Stimulated activated CD8-positive, alpha-beta memory T cell treated with anti-CD3 and anti-CD28 coated beads, Interleukin-4, amount 100 ng/mL, for 24 hours (primary cell): ENCODE results near the gene PRKAB1.
A peak's percentile ranks its signal among the peaks of the same experiment; 100 is the strongest.
"Not testable (repeated sequence)": the region's sequence is repeated elsewhere in the genome, so short reads cannot be mapped to it uniquely, and the experiment has no call there.

Experiments
- DNase-seq: peaks from one replicate; pipeline ENCODE4 v3.0.0-alpha.2; 2020; ENCODE audit warnings: low read depth

PRKAB1 gene

GRCh38 chr12:119667577-119668323, at the start of gene PRKAB1:
Gene PRKAB1 (plus strand): TSS chr12:119668133. CDS start chr12:119668245, 112 bp downstream.
- peak; percentile 92 for DNase-seq

- not testable (repeated sequence) for DNase-seq
Measured at GRCh38 chr12:119618328-119618896, 49.5 kb upstream of the PRKAB1 start.

- DNase-seq = no peak
Measured at GRCh38 chr12:119620490-119620889, 47.4 kb upstream of the PRKAB1 start.

GRCh38 chr12:119621878-119622277, 46.1 kb upstream of the PRKAB1 start:
- DNase-seq = no peak

GRCh38 chr12:119624966-119625365, 43.0 kb upstream of the PRKAB1 start:
- no peak for DNase-seq

- DNase-seq = no peak
Measured at GRCh38 chr12:119627019-119627643, 40.8 kb upstream of the PRKAB1 start.

GRCh38 chr12:119627686-119628085, 40.2 kb upstream of the PRKAB1 start:
- DNase-seq = no peak

GRCh38 chr12:119630223-119630780, 37.6 kb upstream of the PRKAB1 start:
- DNase-seq = no peak

- no peak for DNase-seq
Measured at GRCh38 chr12:119630962-119631550, 36.9 kb upstream of the PRKAB1 start.

GRCh38 chr12:119631930-119632678, 35.8 kb upstream of the PRKAB1 start:
- DNase-seq = no peak

GRCh38 chr12:119634743-119635142, 33.2 kb upstream of the PRKAB1 start:
- no peak for DNase-seq

GRCh38 chr12:119642986-119643385, 24.9 kb upstream of the PRKAB1 start:
- DNase-seq = no peak

- no peak for DNase-seq
Measured at GRCh38 chr12:119644930-119645329, 23.0 kb upstream of the PRKAB1 start.

- no peak for DNase-seq
Measured at GRCh38 chr12:119645535-119646059, 22.3 kb upstream of the PRKAB1 start.

- no peak for DNase-seq
Measured at GRCh38 chr12:119649202-119649808, 18.6 kb upstream of the PRKAB1 start.

GRCh38 chr12:119652665-119653064, 15.3 kb upstream of the PRKAB1 start:
- no peak for DNase-seq

- DNase-seq = not testable (repeated sequence)
Measured at GRCh38 chr12:119657001-119657400, 10.9 kb upstream of the PRKAB1 start.

- not testable (repeated sequence) for DNase-seq
Measured at GRCh38 chr12:119658166-119658565, 9.8 kb upstream of the PRKAB1 start.

GRCh38 chr12:119659289-119659897, 8.5 kb upstream of the PRKAB1 start:
- DNase-seq = no peak

GRCh38 chr12:119660076-119660475, 7.9 kb upstream of the PRKAB1 start:
- no peak for DNase-seq

- no peak for DNase-seq
Measured at GRCh38 chr12:119661882-119662281, 6.1 kb upstream of the PRKAB1 start.
